Activated CD8-positive, alpha-beta memory T cell treated with anti-CD3 and anti-CD28 coated beads for 48 hours (primary cell): ENCODE measurements around the gene NCAPH2.
A peak's percentile ranks its signal among the peaks of the same experiment; 100 is the strongest.
"Not testable (repeated sequence)": the region's sequence is repeated elsewhere in the genome, so short reads cannot be mapped to it uniquely, and the experiment has no call there.

Experiments
- DNase-seq, 3 experiments: peaks; one replicate each; pipeline ENCODE4 v3.0.0-alpha.2; 2020; ENCODE audit warnings: low read depth in 2 of 3, low spot score in 2 of 3

Gene NCAPH2

DNA sequence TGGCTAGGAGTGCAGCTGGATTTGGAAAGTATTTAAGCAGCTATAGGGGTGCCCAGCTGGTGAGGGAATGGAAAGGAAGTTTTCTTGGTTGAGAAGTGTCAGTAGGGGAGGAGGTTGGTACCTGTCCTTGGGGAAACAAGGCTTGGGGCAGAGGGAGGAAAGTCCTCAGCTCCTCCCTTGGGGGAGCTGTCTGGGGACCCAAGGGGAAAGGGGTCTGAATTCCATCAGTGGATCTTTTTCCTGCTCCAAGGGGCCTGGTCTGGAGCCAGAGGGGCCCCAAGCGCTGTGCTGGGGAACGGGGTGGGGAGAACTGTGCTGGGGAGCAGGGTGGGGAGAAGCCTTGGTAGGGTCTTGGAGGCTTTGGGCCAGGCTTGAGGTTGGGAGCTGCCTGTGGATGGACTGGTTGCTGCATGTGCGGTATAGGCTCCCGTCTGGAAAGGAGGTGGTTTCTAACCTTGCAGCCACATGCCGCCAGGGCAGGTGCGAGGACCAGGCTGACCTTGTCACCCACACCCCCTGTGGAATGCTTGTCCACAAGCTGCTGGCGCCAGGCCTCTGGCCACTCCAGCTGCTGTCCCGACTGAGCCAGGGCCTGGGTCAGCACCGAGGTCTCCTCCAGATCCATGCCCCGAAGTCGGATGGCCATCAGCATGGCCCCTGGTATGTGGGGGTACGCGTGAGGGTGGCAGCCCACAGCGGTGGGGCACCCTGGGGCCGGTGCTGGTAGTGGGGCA is 20.8 kb downstream of the NCAPH2 start:
- DNase-seq: no peak

GRCh38 chr22:50529416-50529896 is 21.4 kb downstream of the NCAPH2 start:
- no peak for DNase-seq

- DNase-seq: peak in 1 of 3 experiments; percentile 62
Observed at GRCh38 chr22:50529897-50530579, 22.0 kb downstream of the NCAPH2 start, which contains the start of gene TYMP. Gene TYMP, minus strand, starts transcription at chr22:50530012. Its CDS starts 303 bp downstream, at chr22:50529709.

DNA sequence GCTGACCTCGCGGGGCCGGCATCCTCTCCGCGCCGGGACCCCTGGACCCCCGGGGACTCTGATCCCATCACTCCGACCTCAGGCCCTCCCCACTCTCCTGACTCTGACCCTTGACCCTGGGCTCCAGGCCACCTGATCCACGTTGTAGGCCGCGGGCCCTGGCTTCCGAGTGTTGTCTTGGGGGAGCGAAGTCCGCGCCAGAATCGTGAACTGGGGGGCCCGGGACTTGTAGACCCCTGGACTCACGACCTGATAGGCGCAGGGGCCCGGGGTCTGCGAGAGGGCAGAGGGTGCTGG is 22.5 kb downstream of the NCAPH2 start:
- no peak for DNase-seq

- DNase-seq: peak in 1 of 3 experiments; percentile 65
Observed at GRCh38 chr22:50530877-50531545, 23.0 kb downstream of the NCAPH2 start.

DNA sequence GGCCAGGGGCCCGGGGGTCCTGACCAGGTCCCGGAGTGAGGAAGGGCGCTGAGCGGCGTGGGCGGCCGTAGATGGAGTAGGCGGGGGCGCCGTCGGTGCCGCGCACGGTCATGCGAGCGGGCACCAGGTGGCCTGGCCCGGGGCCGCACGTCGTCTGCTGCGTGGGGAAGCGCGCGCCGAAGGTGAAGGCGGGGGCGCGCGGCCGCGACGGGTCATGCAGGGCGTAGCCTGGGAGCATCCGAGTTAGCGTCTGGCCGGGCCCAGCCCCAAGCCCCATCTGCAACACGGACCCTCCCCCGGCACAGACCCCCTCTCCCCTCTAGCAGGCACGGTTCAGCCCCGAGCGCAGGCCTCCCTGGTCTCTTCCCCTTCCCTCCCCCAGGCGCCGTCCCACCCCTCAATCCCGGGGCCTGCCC is 23.5 kb downstream of the NCAPH2 start:
- no peak for DNase-seq

GRCh38 chr22:50531962-50532674 is 24.1 kb downstream of the NCAPH2 start:
- DNase-seq: no peak

DNA sequence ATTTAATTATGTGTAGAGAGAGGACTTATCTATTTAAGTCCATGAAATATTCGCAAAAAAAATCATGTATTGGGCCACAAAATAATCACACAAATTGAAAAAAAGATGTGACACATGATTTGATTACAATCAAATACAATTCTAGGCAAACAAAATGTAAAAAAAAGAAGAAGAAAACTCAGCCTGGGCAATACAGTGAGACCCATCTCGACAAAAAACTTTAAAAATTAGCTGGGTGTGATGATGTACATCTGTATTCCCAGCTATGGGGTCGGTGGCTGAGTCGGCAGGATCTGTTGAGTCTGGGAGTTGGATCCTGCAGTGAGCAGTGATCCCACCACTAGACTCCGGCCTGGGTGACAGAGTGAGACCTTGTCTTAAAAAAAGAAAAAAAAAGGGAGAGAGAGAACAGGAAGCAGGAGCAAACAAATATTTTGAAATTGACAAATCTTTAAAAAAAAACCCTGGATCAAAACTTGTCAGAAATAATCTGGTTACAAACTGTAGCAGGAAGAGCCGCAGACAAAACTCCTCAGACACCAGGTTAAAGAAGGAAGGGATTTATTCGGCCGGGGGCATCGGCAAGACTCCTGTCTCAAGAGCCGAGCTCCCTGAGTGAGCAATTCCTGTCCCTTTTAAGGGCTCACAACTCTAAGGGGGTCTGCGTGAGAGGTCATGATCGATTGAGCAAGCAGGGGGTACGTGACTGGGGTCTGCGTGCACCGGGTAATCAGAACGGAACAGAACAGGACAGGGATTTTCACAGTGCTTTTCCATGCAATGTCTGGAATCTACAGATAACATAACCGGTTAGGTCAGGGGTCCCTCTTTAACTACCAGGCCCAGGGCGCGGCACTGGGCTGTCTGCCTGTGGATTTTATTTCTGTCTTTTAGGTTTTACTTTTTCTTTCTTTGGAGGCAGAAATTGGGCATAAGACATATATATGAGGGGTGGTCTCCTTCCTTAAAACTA is 25.1 kb downstream of the NCAPH2 start:
- no peak for DNase-seq

- DNase-seq: not testable (repeated sequence)
Observed at GRCh38 chr22:50533856-50534711, 26.1 kb downstream of the NCAPH2 start.

DNA sequence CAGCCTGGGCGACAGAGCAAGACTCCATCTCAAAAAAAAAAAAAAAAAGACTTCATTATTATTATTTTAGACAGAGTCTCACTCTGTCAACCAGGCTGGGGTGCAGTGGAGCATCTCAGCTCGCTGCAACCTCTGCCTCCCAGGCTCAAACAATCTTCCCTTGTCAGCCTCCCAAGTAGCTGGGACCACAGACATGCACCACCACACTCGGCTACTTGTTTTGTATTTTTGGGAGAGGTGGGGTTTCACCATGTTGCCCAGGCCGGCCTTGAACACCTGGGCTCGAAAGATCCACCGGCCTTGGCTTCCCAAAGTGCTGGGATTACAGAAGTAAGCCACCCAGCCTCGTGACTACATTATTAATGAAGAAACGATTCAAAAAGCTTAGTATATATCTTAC is 27.1 kb downstream of the NCAPH2 start:
- DNase-seq: no peak

DNA sequence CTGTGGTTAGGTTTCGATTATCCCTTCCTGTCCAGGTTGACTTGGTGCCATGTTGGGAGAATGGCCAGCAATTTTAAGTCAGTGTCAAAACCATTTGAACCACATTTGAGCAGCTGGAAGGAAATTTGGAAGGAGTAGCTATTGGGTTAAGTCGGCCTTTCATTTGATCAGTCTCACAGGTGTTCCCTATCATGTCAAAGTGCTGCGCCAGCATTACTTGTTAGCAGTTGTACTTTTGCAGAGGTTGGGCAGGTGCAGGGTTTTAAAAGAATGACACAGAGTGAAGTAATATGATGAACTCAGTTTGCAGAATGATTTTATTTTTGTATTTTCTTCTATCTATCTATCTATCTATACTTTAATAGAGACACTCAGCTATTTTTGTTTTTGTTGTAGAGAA is 28.2 kb downstream of the NCAPH2 start:
- no peak for DNase-seq

- no peak for DNase-seq
Observed at GRCh38 chr22:50537765-50538164, 29.7 kb downstream of the NCAPH2 start.

GRCh38 chr22:50540381-50540780 is 32.4 kb downstream of the NCAPH2 start:
- no peak for DNase-seq

DNA sequence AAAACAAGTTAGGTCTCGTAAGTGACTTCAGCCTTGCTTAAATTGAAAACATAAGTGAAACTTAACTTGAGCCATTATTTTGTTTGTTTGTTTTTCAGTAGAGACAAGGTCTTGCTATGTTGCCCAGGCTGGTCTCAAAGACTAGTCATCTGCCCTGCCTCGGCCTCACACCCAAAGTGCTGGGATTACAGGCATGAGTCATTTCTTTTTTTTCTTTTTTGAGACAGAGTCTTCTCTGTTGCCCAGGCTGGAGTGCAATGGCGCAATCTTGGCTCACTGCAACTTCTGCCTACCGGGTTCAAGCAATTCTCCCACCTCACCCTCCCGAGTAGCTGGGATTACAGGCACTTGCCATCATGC is 33.6 kb downstream of the NCAPH2 start:
- DNase-seq: not testable (repeated sequence)

GRCh38 chr22:50542416-50542927 is 34.4 kb downstream of the NCAPH2 start:
- no peak for DNase-seq

GRCh38 chr22:50544078-50544745 is 36.2 kb downstream of the NCAPH2 start:
- peak in 2 of 3 experiments; percentile 70 to 73 for DNase-seq

DNA sequence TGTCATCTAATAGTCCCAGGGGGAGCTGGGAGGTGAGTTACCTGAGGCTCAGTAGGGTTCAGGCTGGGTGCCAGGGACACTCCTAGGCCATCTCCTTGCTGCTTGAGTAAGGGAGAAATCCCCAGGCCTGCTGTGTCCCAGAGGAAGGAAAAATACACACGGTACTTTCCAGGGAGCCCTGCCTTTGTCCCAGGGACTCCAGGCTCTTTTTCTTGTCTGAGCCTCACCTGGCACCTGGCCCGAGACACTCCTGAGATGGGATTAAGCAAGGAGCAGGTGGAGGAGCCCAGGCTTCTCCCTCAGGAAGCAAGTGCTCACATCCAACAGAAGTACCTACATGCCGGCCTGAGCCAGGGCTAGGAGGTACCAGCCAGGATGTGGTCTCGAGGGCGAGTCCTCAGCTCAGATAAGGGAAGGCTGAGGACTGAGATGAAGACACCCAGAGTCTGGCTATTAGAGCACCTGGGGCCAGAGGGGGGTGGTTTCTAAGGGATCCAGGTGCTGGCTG is 36.8 kb downstream of the NCAPH2 start:
- DNase-seq: no peak
